A673 (cell line): Measurements from ENCODE around the gene CUL1. TPM values are rescaled to one million over a fixed set of nuclear protein-coding genes. Genes with fewer than 3 reads are reported as not detected.

Source experiments
- BruUV-seq: library from RNA; stranded (reverse); fragments of 400-500 nt; replicated peaks from 2 replicates; lab custom pipeline; 2021; lab: Mats Ljungman, UMichigan
- CTCF ChIA-PET: fragments of 300-600 bp; sonication (Branson Sonifier 250); formaldehyde crosslinking; loops from one replicate; lab custom pipeline; 2022; ENCODE audit warnings: antibody characterized with exemption; lab: Charles Lee
- POLR2A ChIA-PET: fragments of 300-600 bp; sonication (Branson Sonifier 250); formaldehyde crosslinking; loops from one replicate; lab custom pipeline; 2022; ENCODE audit warnings: antibody characterized with exemption; ENCODE audit not compliant: low non-redundant PET; lab: Charles Lee
- DNase-seq: peaks from one replicate; pipeline ENCODE4 v3.0.0-alpha.2; 2015; ENCODE audit warnings: low spot score
- H3K27ac ChIP-seq: fragments of 200-600 bp; sonication (generic); 2 replicates; pipeline ENCODE4 v1.5.1; 2016; ENCODE audit warnings: mixed run types, low read depth, mild to moderate bottlenecking, mixed read lengths, antibody characterized with exemption, low read length; ENCODE audit not compliant: poor library complexity, severe bottlenecking
- H3K27me3 ChIP-seq: fragments of 200-600 bp; sonication (generic); replicated peaks from 2 replicates; pipeline ENCODE4 v1.6.1; 2017; ENCODE audit warnings: mixed run types, low read depth, mild to moderate bottlenecking, mixed read lengths, antibody characterized with exemption, low read length; ENCODE audit not compliant: insufficient read depth, poor library complexity
- H3K36me3 ChIP-seq: fragments of 200-600 bp; sonication (generic); 2 replicates; pipeline ENCODE4 v1.6.1; 2016; ENCODE audit warnings: mixed run types, mild to moderate bottlenecking, mixed read lengths, antibody characterized with exemption, low read length; ENCODE audit not compliant: insufficient read depth, poor library complexity, severe bottlenecking
- H3K4me1 ChIP-seq: fragments of 200-600 bp; sonication (generic); 2 replicates; pipeline ENCODE4 v1.6.1; 2017; ENCODE audit warnings: mixed run types, mild to moderate bottlenecking, mixed read lengths, antibody characterized with exemption, low read length; ENCODE audit not compliant: insufficient read depth, poor library complexity, severe bottlenecking
- H3K4me3 ChIP-seq: fragments of 200-600 bp; sonication (generic); 2 replicates; pipeline ENCODE4 v1.5.1; 2016; ENCODE audit warnings: low read depth, mixed run types, mild to moderate bottlenecking, mixed read lengths, low read length; ENCODE audit not compliant: poor library complexity, severe bottlenecking
- H3K9me3 ChIP-seq: fragments of 200-600 bp; sonication (generic); 2 replicates; pipeline ENCODE4 v1.6.1; 2016; ENCODE audit warnings: mixed run types, low read depth, mild to moderate bottlenecking, mixed read lengths, antibody characterized with exemption, low read length; ENCODE audit not compliant: poor library complexity, severe bottlenecking
- EZH2 ChIP-seq: fragments of 200-600 bp; sonication (generic); IDR thresholded peaks from 2 replicates; pipeline ENCODE4 v1.6.1; 2017; ENCODE audit warnings: borderline replicate concordance, low read depth, mild to moderate bottlenecking, mixed read lengths, antibody characterized with exemption, low read length; ENCODE audit not compliant: poor library complexity, severe bottlenecking
- intact Hi-C: fragments of 100-400 bp; cut with micrococcal nuclease; formaldehyde crosslinking; loops from one replicate; pipeline ENCODE4 v1.10.0; 2022; ENCODE audit not compliant: unreplicated experiment
- total RNA-seq: library from RNA; stranded (reverse); gene quantifications from 2 replicates; pipeline ENCODE4 v1.2.3, GENCODE V29; 2021
- TF ChIP-seq, protein P1 (sequence below): fragments of 300-800, 200-600 bp; sonication (generic); conservative IDR thresholded peaks from 2 replicates; pipeline ENCODE4 v1.5.1; 2017; ENCODE audit warnings: low read depth, mild to moderate bottlenecking, antibody characterized with exemption, low read length, moderate library complexity, mixed read lengths

Gene CUL1
- total RNA-seq, 1 experiment from 2014 or later = 75.5 TPM

DNA sequence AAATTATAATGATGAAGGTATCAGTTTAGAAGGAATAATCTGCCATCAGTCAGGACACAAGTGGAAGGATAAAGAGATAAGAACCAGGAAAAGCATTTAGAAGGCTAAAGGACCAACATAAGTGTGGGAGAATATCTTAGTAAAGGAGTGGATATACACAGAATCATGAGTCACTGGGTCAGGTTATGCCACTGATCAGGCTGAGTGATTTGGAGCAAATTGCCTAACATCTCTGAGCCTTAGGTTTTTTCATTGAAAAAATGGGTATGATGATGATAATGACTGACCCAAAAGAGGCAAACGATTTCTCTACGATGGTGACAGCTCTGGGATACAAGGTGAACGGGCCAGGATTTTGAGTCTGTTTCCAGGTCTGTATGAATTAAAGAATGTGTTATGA is 2.8 kb upstream of the CUL1 start:
- POLR2A ChIA-PET = no interaction called here
- BruUV-seq = no TSS peak

DNA sequence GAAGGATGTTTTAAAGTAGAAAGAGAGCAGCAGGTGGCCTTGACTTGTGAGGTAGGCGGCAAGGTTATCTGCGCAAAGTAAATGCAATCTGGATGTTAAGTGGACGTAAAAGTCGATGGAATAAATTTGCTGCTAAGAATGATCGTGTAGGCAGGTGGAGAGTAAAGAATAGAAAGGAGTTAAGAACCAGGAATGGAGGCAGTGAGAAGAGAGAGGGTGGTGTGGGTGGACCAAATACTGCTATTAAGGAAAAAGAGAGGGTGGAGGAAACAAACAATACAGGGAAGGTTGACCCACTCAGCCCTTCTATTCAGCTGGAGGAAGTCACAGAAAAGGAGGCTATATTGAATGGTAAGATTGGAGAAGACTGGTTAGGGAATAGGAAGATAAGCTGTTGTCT is 1.9 kb upstream of the CUL1 start:
- POLR2A ChIA-PET = no interaction called here
- no peak overlapping the region for H3K27ac ChIP-seq
- no peaks in the 10 kb centered on the region for H3K27me3 ChIP-seq
- BruUV-seq = no TSS peak
- TF ChIP-seq, protein P1, sequence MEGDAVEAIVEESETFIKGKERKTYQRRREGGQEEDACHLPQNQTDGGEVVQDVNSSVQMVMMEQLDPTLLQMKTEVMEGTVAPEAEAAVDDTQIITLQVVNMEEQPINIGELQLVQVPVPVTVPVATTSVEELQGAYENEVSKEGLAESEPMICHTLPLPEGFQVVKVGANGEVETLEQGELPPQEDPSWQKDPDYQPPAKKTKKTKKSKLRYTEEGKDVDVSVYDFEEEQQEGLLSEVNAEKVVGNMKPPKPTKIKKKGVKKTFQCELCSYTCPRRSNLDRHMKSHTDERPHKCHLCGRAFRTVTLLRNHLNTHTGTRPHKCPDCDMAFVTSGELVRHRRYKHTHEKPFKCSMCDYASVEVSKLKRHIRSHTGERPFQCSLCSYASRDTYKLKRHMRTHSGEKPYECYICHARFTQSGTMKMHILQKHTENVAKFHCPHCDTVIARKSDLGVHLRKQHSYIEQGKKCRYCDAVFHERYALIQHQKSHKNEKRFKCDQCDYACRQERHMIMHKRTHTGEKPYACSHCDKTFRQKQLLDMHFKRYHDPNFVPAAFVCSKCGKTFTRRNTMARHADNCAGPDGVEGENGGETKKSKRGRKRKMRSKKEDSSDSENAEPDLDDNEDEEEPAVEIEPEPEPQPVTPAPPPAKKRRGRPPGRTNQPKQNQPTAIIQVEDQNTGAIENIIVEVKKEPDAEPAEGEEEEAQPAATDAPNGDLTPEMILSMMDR = no peak
- no peak for TF ChIP-seq EZH2
- intact Hi-C loops = loop anchor here (10.0 kb wide), 1 partner anchor 268 kb away; no protein-coding TSS in a partner anchor
- peaks cover 26% of the 10 kb centered on the region for H3K4me1 ChIP-seq
- H3K36me3 ChIP-seq = no peaks in the 10 kb centered on the region
- H3K9me3 ChIP-seq = no peaks in the 10 kb centered on the region
- no peak overlapping the region for H3K4me3 ChIP-seq
- no peak for DNase-seq
- CTCF ChIA-PET = no interaction called here

More for the DNA sequence above, 2.8 kb upstream of the CUL1 start:
- H3K27ac ChIP-seq = no peak overlapping the region
- H3K4me1 ChIP-seq = peaks cover 18% of the 10 kb centered on the region
- TF ChIP-seq, protein P1 = no peak
- no peak for TF ChIP-seq EZH2
- no peaks in the 10 kb centered on the region for H3K9me3 ChIP-seq
- DNase-seq = no peak
- intact Hi-C loops = loop anchor here (10.0 kb wide), 1 partner anchor 269 kb away; no protein-coding TSS in a partner anchor
- H3K27me3 ChIP-seq = no peaks in the 10 kb centered on the region
- H3K36me3 ChIP-seq = no peaks in the 10 kb centered on the region
- CTCF ChIA-PET = no interaction called here
- no peak overlapping the region for H3K4me3 ChIP-seq

DNA sequence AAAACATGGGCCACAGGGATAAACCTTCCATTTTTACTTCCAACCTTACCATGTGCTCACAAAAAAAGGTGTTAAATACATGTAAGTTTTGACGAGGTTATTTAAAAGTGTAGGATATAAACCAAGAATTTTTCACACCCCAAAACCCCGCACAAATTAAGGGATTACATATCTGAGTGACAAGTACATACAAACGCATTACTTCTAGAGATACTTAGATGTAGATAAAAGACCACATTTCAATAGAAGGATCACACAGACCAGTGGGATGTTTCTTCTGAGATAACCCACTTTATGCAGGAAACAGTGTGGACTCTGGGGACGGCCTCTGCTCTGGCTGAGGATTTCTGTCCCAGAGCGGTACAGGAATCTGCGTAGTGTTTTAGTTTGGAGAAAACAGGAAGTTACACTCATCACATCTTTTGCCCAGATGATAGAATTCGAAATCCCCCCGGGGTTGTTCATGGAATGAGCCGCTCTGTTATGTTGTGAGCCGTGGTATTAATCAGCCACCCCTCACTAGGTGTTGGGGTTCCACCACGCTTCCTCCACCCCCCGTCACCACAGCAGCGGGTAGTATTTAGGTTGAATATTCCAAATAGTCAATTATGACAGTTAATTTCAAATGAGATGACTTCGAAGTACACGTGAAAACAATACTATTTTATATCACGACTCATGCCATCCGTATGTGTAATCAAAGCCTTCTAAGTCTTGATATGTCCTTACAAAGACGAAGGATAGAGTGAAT is 1.3 kb upstream of the CUL1 start:
- no peaks in the 10 kb centered on the region for H3K27me3 ChIP-seq
- TF ChIP-seq, protein P1 = no peak
- no peak for TF ChIP-seq EZH2
- no peaks in the 10 kb centered on the region for H3K36me3 ChIP-seq
- peaks cover 33% of the 10 kb centered on the region for H3K4me1 ChIP-seq
- peak overlapping the region; percentile 89 for H3K4me3 ChIP-seq
- intact Hi-C loops = loop anchor here (10.0 kb wide), 1 partner anchor 267 kb away; no protein-coding TSS in a partner anchor
- H3K27ac ChIP-seq = peak overlapping the region; percentile 97
- TSS peak; percentile 60 for BruUV-seq
- ChIA-PET CTCF (no interaction called here), POLR2A (no interaction called here)
- no peaks in the 10 kb centered on the region for H3K9me3 ChIP-seq
- peak; percentile 56 for DNase-seq
